Activated CD4-positive, alpha-beta T cell treated with anti-CD3 and anti-CD28 coated beads, Interleukin-2, amount 10 ng/mL, durations not matched to agents 7 days and 5 days (primary cell): ENCODE data around the gene PYDC2. TPM values are rescaled to one million over a fixed set of nuclear protein-coding genes. Genes with fewer than 3 reads are reported as not detected.

Experiments used
- CTCF ChIA-PET: fragments of 350-600 bp; sonication (Branson Sonifier 250); formaldehyde crosslinking; loops from one replicate; lab custom pipeline; 2021; ENCODE audit warnings: antibody characterized with exemption; lab: Charles Lee
- POLR2A ChIA-PET: fragments of 350-600 bp; sonication (Branson Sonifier 250); formaldehyde crosslinking; loops from one replicate; lab custom pipeline; 2021; ENCODE audit warnings: antibody characterized with exemption; lab: Charles Lee
- DNase-seq: peaks from one replicate; pipeline ENCODE4 v3.0.0-alpha.2; 2020
- H3K27ac Mint-ChIP-seq: one replicate; pipeline ENCODE4 v1.8.0; 2021; ENCODE audit warnings: mild to moderate bottlenecking, moderate library complexity, mixed read lengths
- H3K27me3 Mint-ChIP-seq: one replicate; pipeline ENCODE4 v1.8.0; 2021; ENCODE audit warnings: mixed read lengths
- H3K36me3 Mint-ChIP-seq: one replicate; pipeline ENCODE4 v1.8.0; 2021; ENCODE audit warnings: low read depth, mixed read lengths
- H3K4me1 Mint-ChIP-seq: one replicate; pipeline ENCODE4 v1.8.0; 2021; ENCODE audit warnings: mixed read lengths
- H3K4me3 Mint-ChIP-seq: one replicate; pipeline ENCODE4 v1.8.0; 2021; ENCODE audit warnings: mild to moderate bottlenecking, moderate library complexity, mixed read lengths
- H3K9me3 Mint-ChIP-seq: one replicate; pipeline ENCODE4 v1.8.0; 2021; ENCODE audit warnings: mixed read lengths
- total RNA-seq, 2 experiments: library from RNA; stranded (reverse); gene quantifications; one replicate each; pipeline ENCODE4 v1.2.3, GENCODE V29; 2021

The PYDC2 gene
- total RNA-seq: not detected

- Mint-ChIP-seq H3K36me3 (no peaks in the 10 kb centered on the region), H3K4me1 (no peaks in the 10 kb centered on the region), H3K27ac (no peak within 1 kb of the TSS), H3K27me3 (no peaks in the 10 kb centered on the region), H3K4me3 (no peak within 1 kb of the TSS), H3K9me3 (no peaks in the 10 kb centered on the region)
- no peak for DNase-seq
- ChIA-PET POLR2A (no interaction called here), CTCF (no interaction called here)
These were observed at the start of gene PYDC2 for GRCh38 chr3:191461113-191461595. TSS of gene PYDC2 (plus strand) at chr3:191461163. CDS start at chr3:191461163, 0 bp downstream.

- Mint-ChIP-seq H3K9me3 (no peaks in the 10 kb centered on the region), H3K4me1 (no peaks in the 10 kb centered on the region), H3K27ac (no peak overlapping the region), H3K27me3 (no peaks in the 10 kb centered on the region), H3K4me3 (no peak overlapping the region), H3K36me3 (no peaks in the 10 kb centered on the region)
- ChIA-PET CTCF (no interaction called here), POLR2A (no interaction called here)
- DNase-seq: no peak
These were observed 48.2 kb upstream of the PYDC2 start for GRCh38 chr3:191412759-191413158.

- CTCF ChIA-PET: no interaction called here
- H3K9me3 Mint-ChIP-seq: no peaks in the 10 kb centered on the region
- H3K27me3 Mint-ChIP-seq: no peaks in the 10 kb centered on the region
These were observed 46.7 kb upstream of the PYDC2 start for GRCh38 chr3:191414286-191414685.

GRCh38 chr3:191414732-191415131 is 46.2 kb upstream of the PYDC2 start:
- Mint-ChIP-seq H3K36me3 (no peaks in the 10 kb centered on the region), H3K4me3 (no peak overlapping the region), H3K27ac (no peak overlapping the region), H3K27me3 (no peaks in the 10 kb centered on the region), H3K4me1 (no peaks in the 10 kb centered on the region), H3K9me3 (no peaks in the 10 kb centered on the region)
- CTCF ChIA-PET: no interaction called here
- no peak for DNase-seq
- POLR2A ChIA-PET: no interaction called here

More at GRCh38 chr3:191414286-191414685, 46.7 kb upstream of the PYDC2 start:
- Mint-ChIP-seq H3K27ac (no peak overlapping the region), H3K4me3 (no peak overlapping the region), H3K36me3 (no peaks in the 10 kb centered on the region), H3K4me1 (no peaks in the 10 kb centered on the region)
- no peak for DNase-seq
- POLR2A ChIA-PET: no interaction called here

GRCh38 chr3:191415566-191415965 is 45.4 kb upstream of the PYDC2 start:
- Mint-ChIP-seq H3K4me1 (no peaks in the 10 kb centered on the region), H3K4me3 (no peak overlapping the region), H3K27ac (no peak overlapping the region), H3K27me3 (no peaks in the 10 kb centered on the region), H3K36me3 (no peaks in the 10 kb centered on the region), H3K9me3 (no peaks in the 10 kb centered on the region)
- no peak for DNase-seq
- POLR2A ChIA-PET: no interaction called here
- CTCF ChIA-PET: no interaction called here

GRCh38 chr3:191417457-191417729 is 43.6 kb upstream of the PYDC2 start:
- CTCF ChIA-PET: no interaction called here
- Mint-ChIP-seq H3K27me3 (no peaks in the 10 kb centered on the region), H3K9me3 (no peaks in the 10 kb centered on the region), H3K4me3 (no peak overlapping the region), H3K4me1 (no peaks in the 10 kb centered on the region), H3K36me3 (no peaks in the 10 kb centered on the region), H3K27ac (no peak overlapping the region)
- no peak for DNase-seq
- POLR2A ChIA-PET: no interaction called here

- Mint-ChIP-seq H3K27me3 (no peaks in the 10 kb centered on the region), H3K4me1 (no peaks in the 10 kb centered on the region), H3K36me3 (no peaks in the 10 kb centered on the region), H3K27ac (no peak overlapping the region), H3K9me3 (no peaks in the 10 kb centered on the region), H3K4me3 (no peak overlapping the region)
- no peak for DNase-seq
- ChIA-PET CTCF (no interaction called here), POLR2A (no interaction called here)
These were observed 40.2 kb upstream of the PYDC2 start for GRCh38 chr3:191420771-191421170.

GRCh38 chr3:191424881-191425280 is 36.1 kb upstream of the PYDC2 start:
- no peak overlapping the region for H3K4me3 Mint-ChIP-seq
- CTCF ChIA-PET: no interaction called here
- POLR2A ChIA-PET: no interaction called here
- no peak overlapping the region for H3K27ac Mint-ChIP-seq
- no peaks in the 10 kb centered on the region for H3K27me3 Mint-ChIP-seq
- no peak for DNase-seq
- H3K4me1 Mint-ChIP-seq: no peaks in the 10 kb centered on the region
- no peaks in the 10 kb centered on the region for H3K9me3 Mint-ChIP-seq
- H3K36me3 Mint-ChIP-seq: no peaks in the 10 kb centered on the region

- POLR2A ChIA-PET: no interaction called here
- H3K27me3 Mint-ChIP-seq: no peaks in the 10 kb centered on the region
- H3K9me3 Mint-ChIP-seq: no peaks in the 10 kb centered on the region
- H3K27ac Mint-ChIP-seq: no peak overlapping the region
- H3K36me3 Mint-ChIP-seq: no peaks in the 10 kb centered on the region
- no peak overlapping the region for H3K4me3 Mint-ChIP-seq
- DNase-seq: no peak
- CTCF ChIA-PET: no interaction called here
- no peaks in the 10 kb centered on the region for H3K4me1 Mint-ChIP-seq
These were observed 35.6 kb upstream of the PYDC2 start for GRCh38 chr3:191425322-191425734.

GRCh38 chr3:191426311-191426710 is 34.7 kb upstream of the PYDC2 start:
- no peaks in the 10 kb centered on the region for H3K9me3 Mint-ChIP-seq
- H3K27ac Mint-ChIP-seq: no peak overlapping the region
- POLR2A ChIA-PET: no interaction called here
- DNase-seq: no peak
- no peaks in the 10 kb centered on the region for H3K36me3 Mint-ChIP-seq
- no peak overlapping the region for H3K4me3 Mint-ChIP-seq
- no peaks in the 10 kb centered on the region for H3K27me3 Mint-ChIP-seq
- no peaks in the 10 kb centered on the region for H3K4me1 Mint-ChIP-seq
- CTCF ChIA-PET: no interaction called here

- DNase-seq: no peak
- H3K27me3 Mint-ChIP-seq: no peaks in the 10 kb centered on the region
- no peaks in the 10 kb centered on the region for H3K36me3 Mint-ChIP-seq
- no peak overlapping the region for H3K27ac Mint-ChIP-seq
- no peaks in the 10 kb centered on the region for H3K9me3 Mint-ChIP-seq
- H3K4me1 Mint-ChIP-seq: no peaks in the 10 kb centered on the region
- ChIA-PET CTCF (no interaction called here), POLR2A (no interaction called here)
- no peak overlapping the region for H3K4me3 Mint-ChIP-seq
These were observed 32.8 kb upstream of the PYDC2 start for GRCh38 chr3:191428177-191428576.

GRCh38 chr3:191430103-191430502 is 30.9 kb upstream of the PYDC2 start:
- CTCF ChIA-PET: no interaction called here
- H3K4me3 Mint-ChIP-seq: no peak overlapping the region

GRCh38 chr3:191431160-191431822 is 29.7 kb upstream of the PYDC2 start:
- H3K4me1 Mint-ChIP-seq: no peaks in the 10 kb centered on the region
- ChIA-PET CTCF (no interaction called here), POLR2A (no interaction called here)
- H3K9me3 Mint-ChIP-seq: no peaks in the 10 kb centered on the region
- no peak overlapping the region for H3K4me3 Mint-ChIP-seq
- H3K36me3 Mint-ChIP-seq: no peaks in the 10 kb centered on the region
- H3K27ac Mint-ChIP-seq: no peak overlapping the region
- H3K27me3 Mint-ChIP-seq: peaks cover 3% of the 10 kb centered on the region
- no peak for DNase-seq

More at GRCh38 chr3:191430103-191430502, 30.9 kb upstream of the PYDC2 start:
- DNase-seq: no peak
- no peaks in the 10 kb centered on the region for H3K9me3 Mint-ChIP-seq
- POLR2A ChIA-PET: no interaction called here
- no peaks in the 10 kb centered on the region for H3K36me3 Mint-ChIP-seq
- no peaks in the 10 kb centered on the region for H3K4me1 Mint-ChIP-seq
- no peaks in the 10 kb centered on the region for H3K27me3 Mint-ChIP-seq
- H3K27ac Mint-ChIP-seq: no peak overlapping the region

- H3K27me3 Mint-ChIP-seq: peaks cover 4% of the 10 kb centered on the region
- H3K36me3 Mint-ChIP-seq: no peaks in the 10 kb centered on the region
- no peaks in the 10 kb centered on the region for H3K9me3 Mint-ChIP-seq
- CTCF ChIA-PET: no interaction called here
- no peak for DNase-seq
- no peaks in the 10 kb centered on the region for H3K4me1 Mint-ChIP-seq
- H3K4me3 Mint-ChIP-seq: no peak overlapping the region
- POLR2A ChIA-PET: no interaction called here
- H3K27ac Mint-ChIP-seq: no peak overlapping the region
These were observed 28.8 kb upstream of the PYDC2 start for GRCh38 chr3:191432162-191432561.
